Stomach (tissue), 9 donors: ENCODE measurements around the gene NR2F2. TPM values are rescaled to one million over a fixed set of nuclear protein-coding genes. Genes with fewer than 3 reads are reported as not detected.

Experiments
- DNase-seq, 2 donors: peaks; one replicate each; pipeline versions ENCODE4 v3.0.0 to v3.0.0-alpha.2; 2013 to 2019
- H3K27ac ChIP-seq, 5 donors: fragments of 200-600 bp in 4 of 5; sonication (generic) in 4 of 5; one replicate each; pipeline ENCODE4 v1.5.1; 2013 to 2019; ENCODE audit warnings: mild to moderate bottlenecking in 1 of 5, moderate library complexity in 1 of 5
- H3K27me3 ChIP-seq, 3 donors: fragments of 200-600 bp; sonication (generic); one replicate each; pipeline ENCODE4 v1.5.1; 2017 to 2019; ENCODE audit warnings: mixed run types in 1 of 3
- H3K36me3 ChIP-seq, 4 donors: fragments of 200-600 bp; sonication (generic); 1 replicate in 3 of 4; 2 replicates in 1 of 4; pipeline ENCODE4 v1.5.1; 2016 to 2019
- H3K4me1 ChIP-seq, 4 donors: fragments of 200-600 bp; sonication (generic); one replicate each; pipeline ENCODE4 v1.5.1; 2016 to 2019
- H3K4me3 ChIP-seq, 4 donors: fragments of 200-600 bp; sonication (generic) in 3 of 4; one replicate each; pipeline ENCODE4 v1.5.1; 2016 to 2019; ENCODE audit warnings: mild to moderate bottlenecking in 1 of 4
- H3K9me3 ChIP-seq, 4 donors: fragments of 200-600 bp; sonication (generic); one replicate each; pipeline ENCODE4 v1.5.1; 2016 to 2019
- EP300 ChIP-seq: sonication (generic); formaldehyde crosslinking; IDR thresholded peaks from one replicate; pipeline ENCODE4 v1.6.1; 2017; ENCODE audit warnings: antibody characterized with exemption
- POLR2A ChIP-seq, 4 donors: fragments of 450-650 bp; IDR thresholded peaks; one replicate each; pipeline ENCODE4 v1.6.1; 2016; ENCODE audit warnings: antibody characterized with exemption in 4 of 4, control low read depth in 2 of 4, mild to moderate bottlenecking in 1 of 4, moderate library complexity in 1 of 4
- POLR2AphosphoS5 ChIP-seq, 3 donors: sonication (generic); formaldehyde crosslinking; IDR thresholded peaks; one replicate each; pipeline ENCODE4 v1.6.1; 2016; ENCODE audit warnings: antibody characterized with exemption in 3 of 3
- WGBS, 5 donors: extraction: QIAGEN DNeasy Blood & Tissue Kit in 3 of 5; methylation state at CpG; one replicate each; pipeline versions ENCODE4 v1.1.5 to v1.1.7; 2013 to 2018; 5-methylcytosine and 5-hydroxymethylcytosine counted together
- intact Hi-C: fragments of 100-400 bp; cut with DNase I; formaldehyde crosslinking; loops from one replicate; pipeline ENCODE4 v1.15.1; 2023; ENCODE audit warnings: low total_unique reads
- polyA plus RNA-seq, 3 donors: library from polyadenylated mRNA; stranded (reverse); fragments of 200-250 nt; gene quantifications; one replicate each; pipeline ENCODE4 v1.2.3, GENCODE V29; 2013
- total RNA-seq, 5 donors: library from RNA; depleted of rRNA; stranded (reverse); fragments of >200 nt; gene quantifications; one replicate each; pipeline versions ENCODE4 v1.1.0 to v1.2.3, GENCODE V29; 2014 to 2016
- TF ChIP-seq, protein P1 (sequence below), 7 experiments: fragments of 450-650 bp in 4 of 7; fragments of 200-600 bp in 3 of 7; sonication (generic) in 3 of 7; IDR thresholded peaks; one replicate each; pipeline ENCODE4 v1.5.1; 2016 to 2019; ENCODE audit warnings: antibody characterized with exemption in 7 of 7, control low read depth in 2 of 7, mild to moderate bottlenecking in 1 of 7
- donor health status: healthy with polysubstance abuse.
- donor health status: Bipolar disorder and iron deficiency.
- donor health status: healthy.

NR2F2 gene
- total and polyA plus RNA-seq, 8 donors, result 30.9 to 96.2 (median 43.5) TPM

- Histone ChIP-seq H3K27ac (peak overlapping the region; percentile 96 to 97 (median 97)), H3K4me1 (peaks cover 30 to 69% (median 55%) of the 10 kb centered on the region in 4 donors), H3K27me3 (peaks cover 0 to 71% (median 17%) of the 10 kb centered on the region in 3 donors), H3K36me3 (no peaks in the 10 kb centered on the region), H3K4me3 (peak overlapping the region; percentile 51 to 73 (median 67)), H3K9me3 (no peaks in the 10 kb centered on the region)
- TF ChIP-seq POLR2A (IDR thresholded peaks at IDR 0.05), result no peak
- peak in 2 of 3 donors; percentile 47 to 55 for TF ChIP-seq POLR2AphosphoS5 (IDR thresholded peaks at IDR 0.05)
- TF ChIP-seq EP300, result no peak
- TF ChIP-seq, protein P1, sequence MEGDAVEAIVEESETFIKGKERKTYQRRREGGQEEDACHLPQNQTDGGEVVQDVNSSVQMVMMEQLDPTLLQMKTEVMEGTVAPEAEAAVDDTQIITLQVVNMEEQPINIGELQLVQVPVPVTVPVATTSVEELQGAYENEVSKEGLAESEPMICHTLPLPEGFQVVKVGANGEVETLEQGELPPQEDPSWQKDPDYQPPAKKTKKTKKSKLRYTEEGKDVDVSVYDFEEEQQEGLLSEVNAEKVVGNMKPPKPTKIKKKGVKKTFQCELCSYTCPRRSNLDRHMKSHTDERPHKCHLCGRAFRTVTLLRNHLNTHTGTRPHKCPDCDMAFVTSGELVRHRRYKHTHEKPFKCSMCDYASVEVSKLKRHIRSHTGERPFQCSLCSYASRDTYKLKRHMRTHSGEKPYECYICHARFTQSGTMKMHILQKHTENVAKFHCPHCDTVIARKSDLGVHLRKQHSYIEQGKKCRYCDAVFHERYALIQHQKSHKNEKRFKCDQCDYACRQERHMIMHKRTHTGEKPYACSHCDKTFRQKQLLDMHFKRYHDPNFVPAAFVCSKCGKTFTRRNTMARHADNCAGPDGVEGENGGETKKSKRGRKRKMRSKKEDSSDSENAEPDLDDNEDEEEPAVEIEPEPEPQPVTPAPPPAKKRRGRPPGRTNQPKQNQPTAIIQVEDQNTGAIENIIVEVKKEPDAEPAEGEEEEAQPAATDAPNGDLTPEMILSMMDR (IDR thresholded peaks at IDR 0.05), result no peak
- peak; percentile 67 to 82 for DNase-seq
- 5 to 9% (median 8%) methylated on average over 43 to 57 of the region's 57 CpGs for WGBS, 5 donors
- intact Hi-C loops, result no loop called here
Observed at GRCh38 chr15:96359616-96360521, 29.4 kb downstream of the NR2F2 start.

GRCh38 chr15:96360581-96361308 lies 30.2 kb downstream of the NR2F2 start:
- Histone ChIP-seq H3K4me1 (peaks cover 21 to 68% (median 49%) of the 10 kb centered on the region in 4 donors), H3K27me3 (peaks cover 0 to 70% (median 17%) of the 10 kb centered on the region in 3 donors), H3K9me3 (no peaks in the 10 kb centered on the region), H3K36me3 (no peaks in the 10 kb centered on the region), H3K4me3 (peak overlapping the region; percentile 51 to 73 (median 67)), H3K27ac (peak overlapping the region; percentile 96 to 97 (median 97))
- TF ChIP-seq POLR2A (IDR thresholded peaks at IDR 0.05) (no peak), POLR2AphosphoS5 (IDR thresholded peaks at IDR 0.05) (peak in 1 of 3 donors; percentile 5)
- 8 to 21% (median 10%) methylated on average over 32 to 37 of the region's 37 CpGs for WGBS, 5 donors
- intact Hi-C loops, result no loop called here
- DNase-seq, result peak; percentile 49 to 79

GRCh38 chr15:96361309-96362010 lies 31.0 kb downstream of the NR2F2 start:
- 31 to 57% (median 37%) methylated on average over 32 to 34 of the region's 34 CpGs for WGBS, 5 donors
- intact Hi-C loops, result no loop called here
- no peak for TF ChIP-seq EP300
- TF ChIP-seq POLR2A (IDR thresholded peaks at IDR 0.05), result no peak

DNA sequence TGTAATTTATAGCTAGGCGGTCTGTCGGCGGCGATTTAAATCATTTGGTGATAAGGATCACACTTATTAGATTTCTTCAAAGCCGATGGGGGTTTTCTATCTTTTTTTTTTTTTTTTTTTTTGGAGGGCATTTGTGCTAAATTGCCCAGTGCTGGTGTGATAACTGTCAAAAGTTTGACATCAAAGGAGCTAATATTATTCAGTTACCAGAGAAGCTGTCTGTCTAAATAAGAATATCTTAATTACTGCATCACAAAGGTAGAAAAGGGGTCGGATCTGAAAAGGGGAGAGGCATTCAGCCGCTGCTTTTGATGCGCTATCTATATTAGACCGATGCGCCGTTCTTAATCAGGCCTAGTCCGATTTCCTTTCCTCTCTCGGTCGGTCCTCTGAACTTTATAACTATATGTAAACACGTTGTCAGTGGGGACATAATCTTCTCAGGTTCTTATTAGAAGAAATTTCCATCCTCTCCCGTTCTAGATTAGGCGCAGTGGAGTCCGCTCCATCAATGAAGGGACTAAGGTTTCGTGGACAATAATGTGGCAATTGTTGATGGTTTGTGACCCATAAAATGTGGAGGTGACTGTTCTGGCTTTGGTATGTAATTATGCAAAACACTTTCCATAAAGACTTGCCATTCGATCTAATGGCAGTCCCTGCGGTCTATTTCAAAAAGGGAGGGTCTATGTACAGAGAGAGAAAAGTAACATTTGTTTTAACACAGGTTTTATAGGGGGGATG lies 31.7 kb downstream of the NR2F2 start:
- no peak for DNase-seq
- intact Hi-C loops, result no loop called here
- no peaks in the 10 kb centered on the region for H3K9me3 ChIP-seq
- H3K27me3 ChIP-seq, result peaks cover 0 to 77% (median 20%) of the 10 kb centered on the region in 3 donors
- H3K36me3 ChIP-seq, result no peaks in the 10 kb centered on the region
- peak overlapping the region; percentile 49 to 97 (median 97) for H3K27ac ChIP-seq
- WGBS, 5 donors, result 47 to 79% (median 57%) methylated on average over 21 of the region's 21 CpGs
- peak overlapping the region; percentile 51 to 73 (median 67) for H3K4me3 ChIP-seq
- TF ChIP-seq, protein P1 (IDR thresholded peaks at IDR 0.05), result no peak
- TF ChIP-seq EP300 (no peak), POLR2A (IDR thresholded peaks at IDR 0.05) (no peak), POLR2AphosphoS5 (IDR thresholded peaks at IDR 0.05) (no peak)
- H3K4me1 ChIP-seq, result peaks cover 13 to 69% (median 43%) of the 10 kb centered on the region in 4 donors

More at GRCh38 chr15:96361309-96362010, 31.0 kb downstream of the NR2F2 start:
- H3K27me3 ChIP-seq, result peaks cover 0 to 74% (median 17%) of the 10 kb centered on the region in 3 donors
- peaks cover 14 to 67% (median 43%) of the 10 kb centered on the region in 4 donors for H3K4me1 ChIP-seq
- peak in 1 of 2 donors; percentile 39 for DNase-seq
- H3K4me3 ChIP-seq, result peak overlapping the region; percentile 51 to 73 (median 67)
- H3K27ac ChIP-seq, result peak overlapping the region; percentile 96 to 97 (median 97)
- H3K36me3 ChIP-seq, result no peaks in the 10 kb centered on the region
- no peaks in the 10 kb centered on the region for H3K9me3 ChIP-seq
